Measurements from ENCODE around the gene CDK7.

The CDK7 gene

DNA sequence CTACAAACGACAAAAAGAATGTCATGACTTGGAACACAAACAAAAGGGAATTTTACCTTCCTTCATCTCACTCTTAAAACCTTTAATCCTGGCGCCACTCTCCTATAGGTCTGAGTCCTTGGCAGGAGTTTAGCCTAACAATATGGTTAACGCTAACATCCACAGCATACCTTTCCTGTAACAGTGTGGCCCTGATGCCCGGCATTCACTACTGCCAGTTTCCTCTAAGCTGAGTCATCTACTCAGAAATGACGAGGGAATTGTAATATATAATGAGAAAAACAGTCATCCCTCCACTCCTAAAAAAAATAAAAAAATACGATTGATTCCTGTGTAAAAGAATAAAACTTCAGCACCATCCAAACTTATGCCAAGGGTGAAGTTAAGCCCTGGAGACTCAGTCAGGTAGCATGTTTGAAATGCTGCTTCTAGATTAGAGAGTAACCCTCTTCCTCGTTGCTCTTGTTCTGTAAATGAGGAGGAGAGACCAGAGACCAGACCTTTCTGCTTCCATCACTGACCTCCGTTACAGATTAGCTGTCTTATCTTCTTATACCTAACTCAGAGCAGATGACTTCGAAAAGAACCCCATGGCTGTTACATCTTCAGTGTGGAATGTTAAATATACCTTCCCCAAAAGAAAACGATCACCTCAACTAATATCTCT is 60.5 kb downstream of the CDK7 start:
- no peak for DNase-seq

DNA sequence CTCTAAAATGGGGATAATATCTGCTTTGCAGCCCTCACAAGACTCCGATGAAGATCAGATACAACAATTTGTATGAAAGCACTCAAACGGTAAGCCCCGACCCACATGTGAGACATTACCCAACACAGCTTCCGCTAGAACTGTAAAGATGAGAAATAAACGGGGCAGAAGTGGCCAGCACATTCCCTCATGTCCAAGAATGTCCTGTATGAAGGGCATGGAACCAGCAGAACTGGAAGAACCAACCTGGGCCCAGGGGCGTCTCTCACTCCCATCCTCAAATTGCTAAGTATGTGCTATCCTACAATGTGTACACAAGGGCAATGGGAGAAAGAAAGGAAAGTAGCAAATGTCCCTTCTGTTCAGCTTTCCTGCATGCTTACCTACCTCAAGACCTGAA is 64.9 kb downstream of the CDK7 start:
- no peak for DNase-seq

DNA sequence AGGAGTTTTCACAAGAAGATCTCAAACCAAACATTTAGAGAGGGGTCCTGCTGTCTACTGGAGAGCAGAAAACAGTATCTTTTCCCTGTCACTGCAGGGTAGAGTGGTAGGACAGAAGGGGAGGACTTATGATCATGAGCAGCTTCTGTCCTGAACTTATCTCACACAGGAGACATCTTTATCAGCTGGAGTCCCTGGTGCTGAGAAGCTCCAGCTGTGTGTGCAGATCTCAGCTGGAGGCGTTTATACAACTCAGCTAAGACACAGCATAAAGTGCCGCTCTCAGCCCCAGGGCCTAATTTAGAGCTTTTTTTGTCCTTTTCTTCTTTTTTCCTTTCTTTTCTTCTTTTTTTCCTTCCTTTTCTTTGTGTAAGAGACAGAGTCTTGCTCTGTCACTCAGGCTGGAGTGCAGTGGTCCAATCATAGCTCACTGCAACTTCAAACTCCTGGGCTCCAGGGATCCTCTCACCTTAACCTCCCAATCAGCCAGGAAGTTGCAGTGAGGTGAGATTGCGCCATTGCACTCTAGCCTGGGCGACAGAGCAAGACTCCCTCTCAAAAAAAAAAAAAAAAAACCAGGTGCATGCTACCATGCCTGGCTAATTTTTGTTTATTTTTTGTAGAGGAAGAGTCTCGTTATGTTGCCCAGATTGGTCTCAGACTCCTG is 66.0 kb downstream of the CDK7 start:
- no peak for DNase-seq

DNA sequence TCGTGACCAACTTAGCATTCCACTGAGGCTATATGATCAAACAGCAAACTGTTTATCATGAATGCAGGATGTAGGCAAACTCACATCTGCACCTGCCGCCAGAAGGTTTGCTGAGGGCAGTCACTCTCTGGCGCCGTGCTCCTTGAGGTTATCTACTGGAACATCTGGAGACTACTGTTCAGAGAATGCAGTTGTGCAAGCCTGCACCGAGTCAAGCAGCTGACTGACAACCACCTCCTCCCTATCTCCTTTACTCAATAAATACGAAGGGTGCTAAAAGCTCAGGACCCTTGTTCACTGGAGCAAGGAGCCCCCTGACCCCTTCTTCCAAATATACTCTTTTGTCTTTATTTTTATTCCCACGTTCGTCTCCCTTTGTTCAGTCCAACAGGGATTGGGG is 70.8 kb downstream of the CDK7 start:
- no peak for DNase-seq

DNA sequence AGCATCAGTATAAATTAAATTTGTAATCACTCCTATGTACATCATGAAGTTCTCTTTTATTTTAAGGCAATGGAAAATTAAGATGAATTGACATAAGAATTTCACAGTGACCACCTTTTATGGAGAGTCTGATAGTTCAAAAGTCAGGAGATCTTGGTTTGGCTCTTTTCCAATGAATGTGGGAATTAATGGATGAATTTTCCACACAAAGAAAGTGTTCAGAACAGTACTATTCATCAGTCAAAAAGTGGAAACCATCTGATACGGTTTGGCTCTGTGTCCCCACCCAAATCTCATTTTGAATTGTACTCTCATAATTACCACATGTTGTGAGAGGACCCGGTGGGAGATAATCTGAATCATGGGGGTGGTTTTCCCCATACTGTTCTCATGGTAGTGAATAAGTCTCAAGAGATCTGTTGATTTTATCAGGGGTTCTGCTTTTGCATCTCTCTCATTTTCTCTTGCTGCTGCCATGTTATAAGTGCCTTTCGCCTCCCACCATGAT is 73.4 kb downstream of the CDK7 start:
- no peak for DNase-seq

DNA sequence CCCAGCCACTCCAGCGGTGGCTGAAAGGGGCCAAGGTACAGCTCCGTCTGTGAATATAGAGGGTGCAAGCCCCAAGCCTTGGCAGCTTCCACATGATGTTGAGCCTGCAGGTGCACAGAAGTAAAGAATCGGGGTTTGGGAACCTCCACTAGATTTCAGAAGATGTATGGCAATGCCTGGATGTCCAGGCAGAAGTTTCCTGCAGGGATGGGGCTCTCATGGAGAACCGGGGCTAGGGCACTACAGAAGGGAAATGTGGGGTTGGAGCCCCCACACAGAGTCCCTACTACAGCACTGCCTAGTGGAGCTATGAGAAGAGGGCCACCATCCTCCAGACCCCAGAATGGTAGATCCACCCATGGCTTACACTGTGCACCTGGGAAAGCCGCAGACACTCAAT is 74.7 kb downstream of the CDK7 start:
- no peak for DNase-seq

DNA sequence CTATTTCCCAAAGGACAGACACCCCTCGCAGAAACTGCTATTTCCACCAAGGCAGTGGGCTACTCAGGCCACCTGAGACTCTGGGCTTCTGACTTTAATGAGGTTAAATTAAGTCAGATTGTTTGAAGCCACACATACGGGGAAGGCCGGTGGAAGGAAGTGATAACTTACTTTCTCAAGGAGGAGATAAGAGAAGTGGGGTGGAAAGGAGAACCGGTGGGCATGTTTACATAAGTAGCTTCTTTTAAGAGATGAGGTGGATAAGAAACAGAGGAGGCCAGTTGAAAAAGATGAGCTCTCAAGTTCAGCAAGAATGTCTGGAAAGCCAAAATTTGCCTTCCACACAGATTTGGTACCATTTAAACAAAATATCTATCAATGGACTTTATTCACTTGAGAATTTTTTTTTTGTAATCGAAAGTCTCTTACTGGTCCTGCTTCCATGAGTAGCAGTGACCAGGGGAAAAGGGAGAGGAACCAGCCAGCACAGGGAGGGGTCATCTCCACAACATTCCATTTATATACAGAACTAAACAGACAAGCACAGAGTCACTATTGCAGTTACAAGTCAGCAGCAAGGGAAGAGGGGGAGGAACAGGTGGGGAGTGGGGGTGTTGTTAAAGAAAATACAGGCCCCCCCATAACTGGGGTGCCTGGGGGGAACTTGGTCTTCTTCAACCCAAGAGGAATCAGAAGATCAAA is 77.9 kb downstream of the CDK7 start:
- no peak for DNase-seq

DNA sequence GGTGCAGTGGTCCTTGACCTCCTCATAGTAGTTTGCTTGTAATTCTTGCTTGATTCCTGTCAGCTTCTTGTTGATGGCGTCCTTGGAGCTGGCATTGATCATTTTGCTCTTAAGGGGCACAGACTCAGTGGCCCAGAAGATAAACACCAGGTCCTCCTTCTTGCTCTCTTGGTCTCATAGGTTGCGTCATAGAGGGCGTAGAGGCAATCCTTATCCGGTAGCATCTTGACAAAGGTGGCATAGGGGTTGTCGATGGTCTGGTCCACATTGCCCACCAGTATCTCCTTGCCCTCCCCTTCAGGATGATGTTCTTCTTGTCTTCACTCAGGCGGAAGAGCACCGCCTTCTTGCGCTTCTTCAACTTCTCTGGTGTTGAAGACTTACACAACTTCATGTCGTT is 78.7 kb downstream of the CDK7 start:
- no peak for DNase-seq

DNA sequence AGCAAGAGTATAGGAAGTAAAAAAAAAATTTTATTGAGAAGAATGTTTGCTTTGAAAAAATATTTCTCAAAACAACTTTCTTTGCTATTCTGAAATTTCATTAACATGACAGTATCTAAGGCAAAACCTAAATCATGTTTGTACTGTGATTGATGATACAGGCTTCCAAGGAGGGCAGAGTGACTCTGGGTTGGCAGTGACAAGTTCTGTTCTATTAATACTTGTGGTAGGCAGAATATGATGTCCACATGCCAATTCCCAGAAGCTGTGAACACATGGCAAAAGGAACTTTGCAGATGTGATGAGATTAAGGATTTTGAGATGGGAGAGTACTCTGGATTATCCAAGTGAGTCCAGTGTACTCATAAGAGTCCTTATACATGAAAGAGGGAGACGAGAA is 81.3 kb downstream of the CDK7 start:
- DNase-seq = no peak

DNA sequence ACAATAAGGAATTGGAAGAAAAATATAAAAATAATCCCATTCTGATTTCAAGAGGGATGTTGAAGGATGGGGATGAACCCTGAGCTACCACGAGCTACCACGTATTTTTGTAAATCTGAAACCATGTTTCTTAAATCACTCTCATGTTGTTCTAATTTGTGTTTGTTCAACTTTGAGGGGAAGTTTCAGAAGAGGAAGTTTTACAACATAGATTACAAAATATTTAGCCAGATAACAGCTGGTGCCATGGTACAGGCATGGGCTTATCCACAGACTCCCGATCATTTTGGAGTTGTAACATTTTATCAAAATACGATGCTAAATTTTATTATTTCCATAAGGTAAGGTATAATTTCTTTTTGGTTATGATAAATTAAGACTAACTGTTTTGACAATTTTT is 82.7 kb downstream of the CDK7 start:
- no peak for DNase-seq

DNA sequence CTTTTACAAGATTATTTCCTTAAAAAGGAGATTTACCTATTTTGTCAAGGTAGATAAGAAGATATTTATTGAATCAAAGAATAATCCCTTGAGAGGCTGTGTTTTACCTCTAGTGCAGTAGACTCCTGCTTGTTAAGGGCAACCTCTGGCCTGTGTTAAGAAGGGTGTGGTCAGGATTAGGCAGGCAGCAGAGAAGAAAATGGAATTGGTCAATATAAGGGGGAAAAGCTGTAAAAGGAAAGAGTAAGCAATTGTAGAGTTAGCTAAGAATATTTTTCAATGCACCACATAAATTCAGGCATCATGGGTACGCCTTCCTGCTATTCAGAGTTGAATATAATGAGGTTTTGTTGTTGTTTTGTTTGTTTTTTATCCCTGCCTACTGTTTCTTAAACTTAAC is 91.7 kb downstream of the CDK7 start:
- no peak for DNase-seq

Measured in NCI-H2029 (cell line).